Umbilical cord (tissue), 2 donors: ENCODE measurements around the gene COX19. TPM values are rescaled to one million over a fixed set of nuclear protein-coding genes. Genes with fewer than 3 reads are reported as not detected.
"Not testable (repeated sequence)": the region's sequence is repeated elsewhere in the genome, so short reads cannot be mapped to it uniquely, and the experiment has no call there.

Source experiments
- DNase-seq: peaks from one replicate; pipeline ENCODE4 v3.0.0-alpha.2; 2015; ENCODE audit warnings: low spot score
- total RNA-seq: library from RNA; depleted of rRNA; stranded (reverse); fragments of >200 nt; gene quantifications from one replicate; pipeline ENCODE4 v1.2.3, GENCODE V29; 2014; ENCODE audit warnings: low replicate concordance; ENCODE audit not compliant: insufficient read depth

COX19 gene
- total RNA-seq, 1 donor from 2014 or later: 5.3 TPM

GRCh38 chr7:946256-946996, 28.9 kb downstream of the COX19 start:
- no peak for DNase-seq

DNA sequence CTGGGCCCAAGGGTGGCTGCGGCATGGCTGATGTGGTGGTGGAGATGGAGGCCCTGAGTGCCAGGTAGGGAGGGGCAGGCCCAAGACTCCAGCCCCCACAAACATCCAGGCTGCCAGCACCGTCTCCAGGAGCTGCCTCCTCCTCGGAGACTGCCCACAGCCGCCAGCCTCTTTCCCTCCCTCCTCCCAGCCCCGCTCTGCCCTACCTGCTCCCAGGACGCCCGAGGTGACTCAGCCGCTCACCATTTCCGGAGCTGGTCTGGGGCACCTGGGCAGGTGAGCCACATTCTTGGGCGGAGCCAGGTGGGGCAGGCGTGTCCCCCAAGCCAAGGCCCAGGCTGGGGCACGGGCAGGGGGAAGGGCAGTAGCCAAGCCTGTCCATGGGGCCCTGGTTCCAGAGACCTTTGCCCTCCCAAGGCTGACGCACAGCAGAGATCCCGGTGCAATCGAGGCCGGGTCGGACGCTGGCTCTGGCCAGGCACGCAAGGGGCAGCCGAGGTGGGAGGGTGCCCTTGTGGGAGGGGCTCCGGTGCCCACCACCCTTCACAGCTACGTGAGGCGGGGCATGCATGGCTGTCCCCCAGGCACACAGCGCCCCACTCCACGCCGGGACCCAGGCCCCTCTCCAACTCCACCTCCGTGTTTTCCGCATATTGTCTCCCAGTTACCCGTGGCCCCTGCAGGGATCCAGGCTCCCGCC, 29.6 kb downstream of the COX19 start:
- DNase-seq: peak; percentile 50

GRCh38 chr7:945147-945555, 30.2 kb downstream of the COX19 start:
- no peak for DNase-seq

GRCh38 chr7:944744-945143, 30.6 kb downstream of the COX19 start:
- no peak for DNase-seq

DNA sequence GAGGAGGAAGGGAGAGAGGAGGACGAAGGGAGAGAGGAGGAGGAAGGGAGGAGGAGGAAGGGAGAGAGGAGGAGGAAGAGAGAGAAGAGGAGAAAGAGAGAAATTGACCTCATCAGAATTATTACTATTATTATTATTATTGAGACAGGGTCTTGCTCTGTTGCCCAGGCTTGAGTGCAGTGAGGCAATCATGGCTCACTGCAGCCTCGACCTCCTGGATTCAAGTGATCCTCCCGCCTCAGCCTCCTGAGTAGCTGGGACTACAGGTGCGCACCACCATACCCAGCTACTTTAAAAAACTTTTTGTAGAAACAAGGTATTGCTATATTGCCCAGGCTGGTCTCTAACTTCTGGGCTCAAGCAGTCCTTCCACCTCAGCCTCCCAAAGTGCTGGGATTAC, 31.6 kb downstream of the COX19 start:
- not testable (repeated sequence) for DNase-seq

GRCh38 chr7:940599-941408, 34.5 kb downstream of the COX19 start:
- no peak for DNase-seq

- DNase-seq: no peak
These were observed 35.5 kb downstream of the COX19 start for GRCh38 chr7:939843-940242.

GRCh38 chr7:938546-939185, 36.7 kb downstream of the COX19 start:
- DNase-seq: no peak

- no peak for DNase-seq
These were observed 37.4 kb downstream of the COX19 start for GRCh38 chr7:937856-938484.

- no peak for DNase-seq
These were observed 38.8 kb downstream of the COX19 start for GRCh38 chr7:936386-937054.

DNA sequence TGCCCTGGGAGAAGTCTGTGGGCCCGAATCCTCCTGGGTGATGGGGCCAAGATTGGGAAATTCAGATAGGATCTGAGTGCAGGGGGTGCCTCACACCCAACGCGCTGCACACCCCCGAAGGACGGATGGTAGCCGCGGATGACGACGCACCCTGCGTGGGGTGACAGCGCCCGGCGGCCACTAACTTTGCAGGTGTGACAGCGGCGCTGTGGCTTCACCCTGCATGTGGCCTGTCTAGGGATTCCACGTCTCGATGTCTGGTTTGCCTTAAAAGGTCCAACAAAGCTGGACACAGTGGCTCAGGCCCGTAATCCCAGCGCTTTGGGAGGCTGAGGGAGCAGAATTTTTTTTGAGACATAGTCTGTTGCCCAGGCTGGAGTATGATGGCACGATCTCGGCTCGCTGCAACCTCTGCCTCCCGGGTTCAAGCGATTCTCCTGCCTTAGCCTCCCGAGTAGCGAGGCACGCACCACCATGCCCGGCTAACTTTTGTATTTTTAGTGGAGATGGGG, 39.4 kb downstream of the COX19 start:
- no peak for DNase-seq

DNA sequence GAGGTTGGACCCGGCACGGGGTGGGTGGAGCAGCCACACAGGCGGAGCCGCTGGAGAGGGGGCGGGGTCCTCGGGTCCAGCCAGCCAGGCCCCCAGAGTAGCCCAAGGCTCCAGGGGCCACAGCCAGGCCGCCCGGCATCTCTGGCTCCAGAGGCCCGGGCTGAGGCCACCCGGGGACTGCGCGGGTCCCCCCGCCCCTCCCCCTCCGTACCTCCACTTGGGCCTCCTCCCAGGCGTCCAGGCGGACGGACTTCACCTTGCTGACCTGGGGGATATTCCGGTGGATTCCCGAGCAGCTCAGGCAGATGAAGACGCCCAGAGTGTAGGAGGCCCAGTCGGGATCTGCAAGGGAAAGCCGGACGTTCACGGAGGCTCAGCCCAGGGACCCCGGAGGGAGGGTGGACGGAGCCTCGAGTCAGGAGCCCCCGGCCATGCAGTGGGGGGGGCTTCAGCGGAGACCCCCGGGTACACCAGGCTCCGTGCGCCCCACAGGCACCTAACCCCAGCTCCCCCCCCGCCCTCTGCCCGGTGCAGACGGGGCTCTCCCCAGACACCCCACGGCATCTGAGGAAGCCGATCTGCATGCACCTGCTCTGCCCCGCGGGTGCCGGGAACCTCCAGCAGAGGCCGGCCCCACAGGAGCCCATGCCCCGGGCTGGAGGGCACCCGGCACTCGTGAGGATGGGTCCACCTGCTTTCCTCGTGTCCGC, 40.0 kb downstream of the COX19 start:
- no peak for DNase-seq

DNA sequence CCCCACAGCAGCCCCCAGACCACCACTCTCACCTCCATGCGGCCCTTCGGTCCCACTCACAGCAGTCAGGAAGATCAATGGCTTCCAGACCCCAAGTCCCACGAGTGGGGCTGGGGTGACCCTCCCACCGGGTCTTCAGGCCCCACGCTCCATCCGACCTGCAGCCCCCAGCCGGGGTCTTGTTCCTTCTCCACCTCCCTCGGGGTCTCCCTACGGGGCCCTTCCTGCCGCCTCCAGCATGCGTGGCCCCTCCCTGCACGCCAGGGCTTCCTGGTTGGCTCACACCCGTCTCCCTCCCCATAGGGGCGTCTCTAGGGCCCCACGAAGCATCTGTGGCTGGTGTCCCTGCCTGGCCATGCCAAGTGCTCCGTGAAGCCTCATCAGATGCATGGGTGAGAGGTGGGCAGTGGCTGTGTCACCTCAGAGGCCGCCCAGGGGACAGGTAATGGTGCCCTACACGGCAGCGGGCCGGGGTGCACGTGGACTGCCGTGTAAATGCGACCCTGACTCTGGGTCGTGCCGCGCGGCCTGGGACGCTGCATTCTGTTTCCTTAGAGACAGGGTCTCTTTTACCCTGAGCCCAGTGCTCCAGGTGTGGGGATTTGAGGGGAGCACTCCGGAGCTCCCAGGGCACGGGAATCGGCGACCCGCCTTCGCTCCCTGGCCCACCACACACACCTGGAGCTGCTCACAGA, 40.7 kb downstream of the COX19 start:
- no peak for DNase-seq

DNA sequence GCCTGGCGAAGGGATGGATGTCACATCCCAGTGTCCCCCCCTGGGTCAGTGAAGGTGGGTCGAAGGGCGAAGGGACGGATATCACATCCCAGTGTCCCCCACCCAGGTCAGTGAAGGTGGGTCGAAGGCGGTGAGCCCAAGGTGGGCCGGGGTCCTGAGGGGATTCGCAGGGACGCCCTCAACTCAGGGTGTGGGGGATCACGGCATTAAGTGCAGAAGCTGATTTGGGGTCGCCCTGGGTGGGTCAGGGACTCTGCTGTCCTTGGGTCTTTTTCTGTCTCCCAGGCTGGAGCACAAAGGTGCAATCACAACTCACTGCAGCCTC, 42.7 kb downstream of the COX19 start:
- no peak for DNase-seq

DNA sequence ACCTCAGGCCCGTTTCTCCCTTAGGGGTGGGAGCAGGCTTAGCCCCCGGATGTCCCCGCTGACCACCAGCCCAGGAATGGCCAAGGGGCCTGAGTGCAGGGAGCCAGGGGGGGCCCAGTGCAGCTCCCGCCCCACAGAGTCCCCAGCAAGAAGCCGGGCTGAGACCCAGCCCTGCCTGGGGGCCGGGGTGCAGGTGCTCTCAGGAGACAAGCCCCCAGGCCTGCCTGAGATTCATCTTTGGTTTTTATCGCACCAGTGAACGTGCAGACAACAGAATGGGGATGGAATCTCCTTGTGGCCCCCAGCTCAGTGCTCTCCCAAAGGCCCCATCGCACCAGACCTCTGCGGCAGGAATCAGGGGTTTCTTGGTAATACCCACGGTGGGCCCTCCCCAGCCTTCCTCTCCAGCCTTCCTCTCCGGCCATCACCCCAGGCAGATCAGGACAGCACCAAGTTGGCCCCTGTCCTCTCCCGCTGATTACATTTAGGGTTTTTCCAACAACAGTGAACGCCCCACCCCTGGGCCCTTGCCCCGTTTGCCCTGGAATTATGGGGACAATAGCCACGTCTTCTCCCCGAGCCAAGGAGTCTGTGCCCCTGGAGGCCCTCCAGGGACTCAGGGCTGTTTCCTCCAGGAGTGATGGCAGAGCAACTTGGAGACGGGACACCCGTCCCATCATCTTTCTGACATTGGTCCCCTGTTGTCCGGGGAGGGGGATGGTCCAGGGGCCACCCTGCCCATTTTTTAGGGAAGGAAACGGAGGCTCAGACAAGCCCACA, 43.3 kb downstream of the COX19 start:
- DNase-seq: no peak

GRCh38 chr7:930975-931758, 44.2 kb downstream of the COX19 start:
- DNase-seq: no peak

- DNase-seq: no peak
These were observed 46.0 kb downstream of the COX19 start for GRCh38 chr7:929311-929711.
